Measurements from ENCODE around the gene RSPRY1. TPM values are rescaled to one million over a fixed set of nuclear protein-coding genes. Genes with fewer than 3 reads are reported as not detected.

The RSPRY1 gene
- polyA plus RNA-seq, 1 of the 3 experiments (the other 2 are of a cell fraction): 16.6 TPM

- Histone ChIP-seq H2AFZ (ENCODE audit: low read depth) (no peak overlapping the region), H3K9me2 (no peaks in the 10 kb centered on the region), H3F3A (replicated peaks; ENCODE audit: insufficient read depth) (peaks cover 25% of the 10 kb centered on the region), H4K20me1 (ENCODE audit: insufficient read depth) (no peaks in the 10 kb centered on the region), H3K4me3 (ENCODE audit: low read depth in 2 of 2, low read length in 1 of 2) (no peak overlapping the region), H3K79me2 (ENCODE audit: insufficient read depth) (peaks cover 92% of the 10 kb centered on the region), H3K27ac (ENCODE audit: low read depth in 2 of 2, low read length in 1 of 2) (peak overlapping the region in 1 of 2 experiments; percentile 98; a peak in 2 of 4 replicates), H3K36me3 (replicated peaks in 1 of 2; ENCODE audit: control insufficient read depth in 1 of 2, insufficient read depth in 2 of 2, low read length in 1 of 2) (peaks cover 0 to 7% of the 10 kb centered on the region in 2 experiments), H3K9ac (peak overlapping the region; percentile 74; the same call in 1 of the 2 replicates), H3K27me3 (ENCODE audit: insufficient read depth) (no peaks in the 10 kb centered on the region), H3K4me2 (peak overlapping the region; percentile 65; the same call in 1 of the 2 replicates), H3K4me1 (ENCODE audit: control insufficient read depth in 1 of 2, insufficient read depth in 2 of 2, low read depth in 1 of 2, low read length in 1 of 2) (peaks cover 17 to 44% of the 10 kb centered on the region in 2 experiments), H3K9me3 (no peaks in the 10 kb centered on the region)
- no peak for DNase-seq
- TF ChIP-seq, protein P1, sequence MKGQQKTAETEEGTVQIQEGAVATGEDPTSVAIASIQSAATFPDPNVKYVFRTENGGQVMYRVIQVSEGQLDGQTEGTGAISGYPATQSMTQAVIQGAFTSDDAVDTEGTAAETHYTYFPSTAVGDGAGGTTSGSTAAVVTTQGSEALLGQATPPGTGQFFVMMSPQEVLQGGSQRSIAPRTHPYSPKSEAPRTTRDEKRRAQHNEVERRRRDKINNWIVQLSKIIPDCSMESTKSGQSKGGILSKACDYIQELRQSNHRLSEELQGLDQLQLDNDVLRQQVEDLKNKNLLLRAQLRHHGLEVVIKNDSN (IDR thresholded peaks at IDR 0.05; ENCODE audit: borderline replicate concordance, low read depth): no peak
- no peak for TF ChIP-seq SMC3 (IDR thresholded peaks at IDR 0.05; ENCODE audit: low read depth, low read length)
- no peak for TF ChIP-seq EP300 (IDR thresholded peaks at IDR 0.05; ENCODE audit: borderline replicate concordance in 1 of 2, low read depth in 1 of 2, low read length in 1 of 2)
- TF ChIP-seq, protein P2, sequence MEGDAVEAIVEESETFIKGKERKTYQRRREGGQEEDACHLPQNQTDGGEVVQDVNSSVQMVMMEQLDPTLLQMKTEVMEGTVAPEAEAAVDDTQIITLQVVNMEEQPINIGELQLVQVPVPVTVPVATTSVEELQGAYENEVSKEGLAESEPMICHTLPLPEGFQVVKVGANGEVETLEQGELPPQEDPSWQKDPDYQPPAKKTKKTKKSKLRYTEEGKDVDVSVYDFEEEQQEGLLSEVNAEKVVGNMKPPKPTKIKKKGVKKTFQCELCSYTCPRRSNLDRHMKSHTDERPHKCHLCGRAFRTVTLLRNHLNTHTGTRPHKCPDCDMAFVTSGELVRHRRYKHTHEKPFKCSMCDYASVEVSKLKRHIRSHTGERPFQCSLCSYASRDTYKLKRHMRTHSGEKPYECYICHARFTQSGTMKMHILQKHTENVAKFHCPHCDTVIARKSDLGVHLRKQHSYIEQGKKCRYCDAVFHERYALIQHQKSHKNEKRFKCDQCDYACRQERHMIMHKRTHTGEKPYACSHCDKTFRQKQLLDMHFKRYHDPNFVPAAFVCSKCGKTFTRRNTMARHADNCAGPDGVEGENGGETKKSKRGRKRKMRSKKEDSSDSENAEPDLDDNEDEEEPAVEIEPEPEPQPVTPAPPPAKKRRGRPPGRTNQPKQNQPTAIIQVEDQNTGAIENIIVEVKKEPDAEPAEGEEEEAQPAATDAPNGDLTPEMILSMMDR (IDR thresholded peaks at IDR 0.05): no peak
- ChIA-PET CTCF (interaction anchor here (1.0 to 1.8 kb wide), 2 partner anchors 13 to 108 kb away, joined by 3 to 5 read pairs; no protein-coding TSS in a partner anchor), POLR2A (no interaction called here)
- WGBS (ENCODE audit: low lambda C conversion rate): 68% methylated on average over 7 of the region's 7 CpGs
Measured at GRCh38 chr16:57192720-57193486, 6.8 kb downstream of the RSPRY1 start.

DNA sequence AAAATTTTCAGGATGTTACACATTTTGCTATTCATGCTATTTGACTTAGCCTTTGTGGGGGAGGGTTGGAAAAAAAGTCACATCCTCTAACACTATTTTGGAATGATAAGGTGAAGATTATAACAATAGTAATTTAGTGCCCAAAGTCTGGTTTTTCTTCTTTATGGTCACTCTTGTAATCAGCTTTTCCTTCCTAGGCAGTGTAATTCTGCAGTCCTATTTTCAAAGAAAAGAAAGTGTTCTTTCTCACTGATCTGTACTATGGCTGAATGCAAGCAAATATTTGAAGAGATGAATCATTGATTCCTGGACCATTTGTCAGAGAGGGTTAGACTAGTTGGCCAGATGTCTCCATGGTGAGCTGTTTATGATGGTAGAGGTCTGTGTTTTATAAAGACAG lies 8.4 kb downstream of the RSPRY1 start:
- Histone ChIP-seq H4K20me1 (ENCODE audit: insufficient read depth) (no peaks in the 10 kb centered on the region), H3K4me3 (ENCODE audit: low read depth in 2 of 2, low read length in 1 of 2) (peak overlapping the region; percentile 10 to 30; a peak in 3 of 4 replicates), H3K4me2 (peak overlapping the region; percentile 65), H3K9me3 (no peaks in the 10 kb centered on the region), H3K4me1 (ENCODE audit: control insufficient read depth in 1 of 2, insufficient read depth in 2 of 2, low read depth in 1 of 2, low read length in 1 of 2) (peaks cover 19 to 44% of the 10 kb centered on the region in 2 experiments), H3K27ac (ENCODE audit: low read depth in 2 of 2, low read length in 1 of 2) (peak overlapping the region; percentile 80 to 98), H3F3A (replicated peaks; ENCODE audit: insufficient read depth) (peaks cover 25% of the 10 kb centered on the region), H3K79me2 (ENCODE audit: insufficient read depth) (peaks cover 92% of the 10 kb centered on the region), H3K9ac (peak overlapping the region; percentile 74), H3K27me3 (ENCODE audit: insufficient read depth) (no peaks in the 10 kb centered on the region), H3K9me2 (no peaks in the 10 kb centered on the region), H2AFZ (ENCODE audit: low read depth) (no peak overlapping the region), H3K36me3 (replicated peaks in 1 of 2; ENCODE audit: control insufficient read depth in 1 of 2, insufficient read depth in 2 of 2, low read length in 1 of 2) (peaks cover 2 to 11% of the 10 kb centered on the region in 2 experiments)
- CTCF ChIA-PET: interaction anchor here (0.8 to 1.8 kb wide), 5 partner anchors 11 to 222 kb away, joined by 3 to 5 read pairs (median 4); no protein-coding TSS in a partner anchor
- POLR2A ChIA-PET: no interaction called here
- DNase-seq: peak; percentile 25
- TF ChIP-seq POLR2AphosphoS5 (IDR thresholded peaks at IDR 0.05; ENCODE audit: low read depth, low read length): peak; percentile 59; the same call in 1 of the 2 replicates
- TF ChIP-seq TEAD4 (IDR thresholded peaks at IDR 0.05; ENCODE audit: borderline replicate concordance, insufficient read depth): peak; percentile 72; the same call in 1 of the 2 replicates
- TF ChIP-seq JUND (IDR thresholded peaks at IDR 0.05): peak; percentile 97
- no peak for TF ChIP-seq MXI1 (IDR thresholded peaks at IDR 0.05; ENCODE audit: low read depth, low read length)
- TF ChIP-seq EP300 (IDR thresholded peaks at IDR 0.05; ENCODE audit: borderline replicate concordance in 1 of 2, low read depth in 1 of 2, low read length in 1 of 2): peak in 1 of 2 experiments; percentile 75; a peak in 1 of 4 replicates
- TF ChIP-seq RCOR1 (IDR thresholded peaks at IDR 0.05; ENCODE audit: low read length): 0 out of 2 replicates have a peak, but pooled peaks have one; percentile 25
- TF ChIP-seq FOSL2 (IDR thresholded peaks at IDR 0.05; ENCODE audit: borderline replicate concordance, low read depth): peak; percentile 98
- no peak for TF ChIP-seq RAD21 (IDR thresholded peaks at IDR 0.05; ENCODE audit: low read length)
- TF ChIP-seq ELF1 (IDR thresholded peaks at IDR 0.05): no peak
- no peak for TF ChIP-seq GATA2 (CRISPR knock-in tag; IDR thresholded peaks at IDR 0.05)
- no peak for TF ChIP-seq GABPA (IDR thresholded peaks at IDR 0.05; ENCODE audit: low read depth)
- TF ChIP-seq CHD2 (IDR thresholded peaks at IDR 0.05; ENCODE audit: low read length, partially characterized antibody): no peak
- peak; percentile 71; the same call in 1 of the 2 replicates for TF ChIP-seq YY1 (IDR thresholded peaks at IDR 0.05; ENCODE audit: low read depth)
- no peak for TF ChIP-seq FOXM1 (IDR thresholded peaks at IDR 0.05; ENCODE audit: low read depth)
- TF ChIP-seq TCF12 (IDR thresholded peaks at IDR 0.05): peak; percentile 96
- TF ChIP-seq, protein P3, sequence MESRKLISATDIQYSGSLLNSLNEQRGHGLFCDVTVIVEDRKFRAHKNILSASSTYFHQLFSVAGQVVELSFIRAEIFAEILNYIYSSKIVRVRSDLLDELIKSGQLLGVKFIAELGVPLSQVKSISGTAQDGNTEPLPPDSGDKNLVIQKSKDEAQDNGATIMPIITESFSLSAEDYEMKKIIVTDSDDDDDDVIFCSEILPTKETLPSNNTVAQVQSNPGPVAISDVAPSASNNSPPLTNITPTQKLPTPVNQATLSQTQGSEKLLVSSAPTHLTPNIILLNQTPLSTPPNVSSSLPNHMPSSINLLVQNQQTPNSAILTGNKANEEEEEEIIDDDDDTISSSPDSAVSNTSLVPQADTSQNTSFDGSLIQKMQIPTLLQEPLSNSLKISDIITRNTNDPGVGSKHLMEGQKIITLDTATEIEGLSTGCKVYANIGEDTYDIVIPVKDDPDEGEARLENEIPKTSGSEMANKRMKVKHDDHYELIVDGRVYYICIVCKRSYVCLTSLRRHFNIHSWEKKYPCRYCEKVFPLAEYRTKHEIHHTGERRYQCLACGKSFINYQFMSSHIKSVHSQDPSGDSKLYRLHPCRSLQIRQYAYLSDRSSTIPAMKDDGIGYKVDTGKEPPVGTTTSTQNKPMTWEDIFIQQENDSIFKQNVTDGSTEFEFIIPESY (IDR thresholded peaks at IDR 0.05; ENCODE audit: borderline replicate concordance, low read depth): no peak
- no peak; the same call in 1 of the 2 replicates for TF ChIP-seq RXRA (IDR thresholded peaks at IDR 0.05; ENCODE audit: borderline replicate concordance, low read depth)
- TF ChIP-seq EZH2phosphoT487 (IDR thresholded peaks at IDR 0.05; ENCODE audit: borderline replicate concordance, low read depth): no peak
- TF ChIP-seq USF2 (IDR thresholded peaks at IDR 0.05; ENCODE audit: borderline replicate concordance, low read depth, low read length): no peak

Measured in SK-N-SH (cell line).